22Rv1 (cell line): ENCODE results near the gene COL6A5.

ENCODE experiments used
- H3K27ac ChIP-seq: fragments of 450-650 bp; 2 replicates; pipeline ENCODE4 v1.5.1; 2017
- CTCF ChIP-seq: fragments of 450-650 bp; IDR thresholded peaks from 2 replicates; pipeline ENCODE4 v1.5.1; 2017; ENCODE audit warnings: mild to moderate bottlenecking
- ZFX ChIP-seq: fragments of 450-650 bp; IDR thresholded peaks from 2 replicates; pipeline ENCODE4 v1.6.1; 2017; ENCODE audit warnings: antibody characterized with exemption, borderline replicate concordance

COL6A5 gene

DNA sequence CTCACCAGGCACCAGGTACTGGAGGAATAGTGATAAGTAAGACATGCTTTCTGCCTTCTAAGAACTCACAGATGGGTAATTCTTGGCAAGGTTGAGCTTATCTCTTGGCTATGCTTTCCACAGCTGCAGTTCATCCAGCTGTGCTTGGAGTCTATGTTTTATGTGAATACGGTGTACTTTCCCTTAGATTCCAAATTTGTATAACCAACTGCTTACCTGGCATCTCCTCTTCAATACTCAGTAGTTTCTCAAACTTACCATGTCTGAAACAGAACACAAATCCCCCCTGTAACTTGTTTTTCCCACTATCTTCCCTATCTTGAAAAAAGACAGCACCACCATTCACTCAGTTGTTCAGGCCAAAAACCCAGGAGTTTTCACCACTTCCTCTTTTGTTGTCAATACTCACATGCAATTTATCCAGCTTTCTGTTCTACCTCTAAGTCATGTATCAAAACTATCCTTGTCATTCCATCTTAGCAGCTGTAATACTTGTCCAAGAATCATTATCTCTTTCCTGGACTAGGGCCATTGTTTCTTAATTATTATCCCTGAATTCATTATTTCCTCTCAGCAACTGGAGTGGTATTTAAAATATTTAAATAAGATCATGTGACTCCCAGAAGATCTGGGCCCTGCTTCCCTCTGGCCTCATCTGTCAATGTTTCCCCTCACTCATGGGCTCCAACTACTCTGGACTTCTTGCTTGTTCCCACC lies 32.6 kb downstream of the COL6A5 start:
- H3K27ac ChIP-seq = no peak overlapping the region
- TF ChIP-seq CTCF (no peak), ZFX (no peak)

- no peak overlapping the region for H3K27ac ChIP-seq
- TF ChIP-seq ZFX (no peak), CTCF (no peak)
Measured at GRCh38 chr3:130378677-130379191, 33.3 kb downstream of the COL6A5 start.

DNA sequence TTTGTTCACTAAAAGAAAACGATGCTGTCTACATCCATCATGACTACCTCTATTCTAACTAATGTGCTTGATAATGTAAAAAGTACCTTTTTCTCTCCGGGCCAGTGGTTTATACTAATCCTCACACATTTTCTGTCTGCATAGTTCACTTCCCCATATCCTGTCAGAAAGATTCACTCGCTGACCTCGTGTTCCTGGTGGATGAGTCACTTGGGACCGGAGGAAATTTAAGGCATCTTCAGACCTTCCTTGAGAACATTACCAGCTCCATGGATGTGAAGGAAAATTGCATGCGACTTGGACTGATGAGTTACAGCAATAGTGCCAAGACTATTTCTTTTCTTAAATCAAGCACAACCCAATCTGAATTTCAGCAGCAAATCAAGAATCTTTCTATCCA lies 33.8 kb downstream of the COL6A5 start:
- no peak overlapping the region for H3K27ac ChIP-seq
- TF ChIP-seq CTCF = no peak

GRCh38 chr3:130380398-130380797 lies 34.9 kb downstream of the COL6A5 start:
- TF ChIP-seq CTCF (no peak), ZFX (no peak)
- H3K27ac ChIP-seq = no peak overlapping the region

GRCh38 chr3:130383424-130383823 lies 38.0 kb downstream of the COL6A5 start:
- H3K27ac ChIP-seq = no peak overlapping the region
- TF ChIP-seq CTCF (no peak), ZFX (no peak)

DNA sequence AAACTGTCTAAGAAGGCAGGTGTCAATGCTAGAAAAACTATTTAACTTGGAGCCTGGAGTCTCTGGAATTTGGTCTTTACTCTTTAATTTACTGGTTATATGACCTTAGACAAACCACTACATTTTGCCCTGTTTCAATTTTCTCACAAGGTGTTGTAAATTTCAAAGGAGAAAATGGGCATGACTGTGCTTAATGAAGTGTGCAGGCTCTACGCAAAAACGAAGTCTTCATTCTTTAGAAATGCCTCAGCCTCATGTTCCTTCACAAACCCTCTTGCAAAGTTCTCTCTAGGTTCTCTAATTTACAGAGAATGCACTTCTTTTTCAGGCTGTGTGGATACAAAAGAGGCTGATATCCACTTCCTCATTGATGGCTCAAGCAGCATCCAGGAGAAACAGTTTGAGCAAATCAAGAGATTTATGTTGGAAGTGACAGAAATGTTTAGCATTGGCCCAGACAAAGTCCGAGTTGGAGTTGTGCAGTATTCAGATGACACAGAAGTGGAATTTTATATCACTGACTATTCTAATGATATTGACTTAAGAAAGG lies 39.1 kb downstream of the COL6A5 start:
- TF ChIP-seq CTCF (no peak), ZFX (no peak)
- H3K27ac ChIP-seq = no peak overlapping the region

DNA sequence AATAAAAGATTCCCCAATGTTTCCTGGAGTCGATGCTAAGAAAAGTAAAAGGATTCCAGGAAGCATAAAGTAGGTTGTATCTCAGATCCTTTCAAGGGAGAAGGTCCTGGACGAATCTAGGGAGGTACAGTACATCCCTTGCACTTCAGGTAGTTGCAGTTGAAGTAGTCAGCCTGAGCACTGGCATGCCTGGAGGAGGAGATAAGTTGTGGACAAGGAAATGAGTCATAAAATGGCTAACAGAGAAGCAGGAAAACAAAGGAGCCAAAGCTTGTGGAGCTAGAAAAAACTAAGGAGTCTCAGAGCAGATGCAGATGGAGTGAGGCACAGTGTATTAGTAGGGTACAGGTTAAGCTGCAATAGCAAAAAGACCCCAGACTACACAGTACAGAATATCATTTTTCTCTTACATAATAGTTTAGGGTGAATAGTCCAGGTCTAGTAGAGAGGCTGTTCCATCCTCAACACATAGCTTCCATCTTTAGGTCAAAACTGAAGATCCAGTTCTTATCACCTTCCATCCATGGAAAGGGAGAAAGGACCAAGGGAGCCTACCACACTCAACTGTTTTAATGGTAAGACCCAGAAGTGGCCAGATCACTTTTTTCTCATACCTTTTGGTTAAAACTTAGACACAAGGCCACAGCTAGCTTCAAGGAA lies 41.3 kb downstream of the COL6A5 start:
- TF ChIP-seq ZFX (no peak), CTCF (no peak)

More for the DNA sequence above, 41.3 kb downstream of the COL6A5 start:
- H3K27ac ChIP-seq = no peak overlapping the region
